Dermis lymphatic vessel endothelial cell (primary cell): ENCODE results near the gene ZNF786. TPM values are rescaled to one million over a fixed set of nuclear protein-coding genes. Genes with fewer than 3 reads are reported as not detected.

Experiments used
- total RNA-seq: library from RNA; depleted of rRNA; stranded (reverse); fragments of >200 nt; gene quantifications from 2 replicates; pipeline ENCODE4 v1.2.1, GENCODE V29; 2014

Gene ZNF786, protein sequence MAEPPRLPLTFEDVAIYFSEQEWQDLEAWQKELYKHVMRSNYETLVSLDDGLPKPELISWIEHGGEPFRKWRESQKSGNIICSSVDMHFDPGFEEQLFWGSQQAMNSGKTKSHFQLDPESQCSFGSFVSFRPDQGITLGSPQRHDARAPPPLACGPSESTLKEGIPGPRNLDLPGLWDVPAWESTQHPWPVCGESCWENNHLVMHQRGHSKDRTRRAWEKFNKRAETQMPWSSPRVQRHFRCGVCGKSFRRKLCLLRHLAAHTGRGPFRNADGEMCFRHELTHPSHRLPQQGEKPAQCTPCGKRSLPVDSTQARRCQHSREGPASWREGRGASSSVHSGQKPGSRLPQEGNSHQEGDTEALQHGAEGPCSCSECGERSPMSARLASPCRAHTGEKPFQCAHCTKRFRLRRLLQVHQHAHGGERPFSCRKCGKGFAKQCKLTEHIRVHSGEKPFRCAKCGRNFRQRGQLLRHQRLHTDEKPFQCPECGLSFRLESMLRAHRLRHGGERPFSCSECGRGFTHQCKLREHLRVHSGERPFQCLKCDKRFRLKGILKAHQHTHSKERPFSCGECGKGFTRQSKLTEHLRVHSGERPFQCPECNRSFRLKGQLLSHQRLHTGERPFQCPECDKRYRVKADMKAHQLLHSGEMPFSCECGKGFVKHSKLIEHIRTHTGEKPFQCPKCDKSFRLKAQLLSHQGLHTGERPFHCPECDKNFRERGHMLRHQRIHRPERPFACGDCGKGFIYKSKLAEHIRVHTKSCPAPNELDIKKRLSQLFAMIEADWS
- 5.3 and 7.6 TPM in 2 replicates for total RNA-seq

GRCh38 chr7:149090397-149091195 lies at the start of gene ZNF786:
Gene ZNF786, minus strand, starts transcription at chr7:149090718. Its CDS starts 78 bp downstream, at chr7:149090640.

GRCh38 chr7:149125863-149126661 lies 35.5 kb upstream of the ZNF786 start, which contains the start of gene ZNF425:
Gene ZNF425, minus strand, starts transcription at chr7:149126324. Its CDS starts 111 bp downstream, at chr7:149126213.

GRCh38 chr7:149028346-149029109 lies 62.0 kb downstream of the ZNF786 start, which contains the start of gene PDIA4:
Gene PDIA4, minus strand, starts transcription at chr7:149028505. Its CDS starts 97 bp downstream, at chr7:149028408.

Other genes with a start within 250 kb of the ZNF786 start
- 6.2 and 8.0 TPM in 2 replicates for gene EZH2, start 206.4 kb downstream of the ZNF786 start, total RNA-seq
- 290 and 300 TPM in 2 replicates for gene PDIA4, start 62.2 kb downstream of the ZNF786 start, total RNA-seq
- 1.5 and 2.7 TPM in 2 replicates for gene ZNF425, start 35.6 kb upstream of the ZNF786 start, total RNA-seq
- gene ZNF398, start 56.7 kb upstream of the ZNF786 start, total RNA-seq = 6.0 and 7.6 TPM in 2 replicates
- gene ZNF282, start 104.8 kb upstream of the ZNF786 start, total RNA-seq = 23.6 and 27.3 TPM in 2 replicates
- 4.2 and 4.7 TPM in 2 replicates for gene ZNF212, start 148.9 kb upstream of the ZNF786 start, total RNA-seq
- 4.8 and 5.6 TPM in 2 replicates for gene ZNF783, start 171.5 kb upstream of the ZNF786 start, total RNA-seq